ENCODE results near the gene SYT14. TPM values are rescaled to one million over a fixed set of nuclear protein-coding genes. Genes with fewer than 3 reads are reported as not detected.
"Not testable (repeated sequence)": the region's sequence is repeated elsewhere in the genome, so short reads cannot be mapped to it uniquely, and the experiment has no call there.

Gene SYT14
- total RNA-seq, 1 donor from 2014 or later: 0.03 TPM

GRCh38 chr1:210021145-210021860 lies 83.3 kb downstream of the SYT14 start:
- intact Hi-C loops (cut with DNase I): no loop called here
- no peak for DNase-seq (ENCODE audit: low spot score)

- DNase-seq (ENCODE audit: low spot score): no peak
- intact Hi-C loops (cut with DNase I): no loop called here
Measured at GRCh38 chr1:210022044-210022443, 84.0 kb downstream of the SYT14 start.

GRCh38 chr1:210024282-210024681 lies 86.3 kb downstream of the SYT14 start:
- intact Hi-C loops (cut with DNase I): no loop called here
- DNase-seq (ENCODE audit: low spot score): no peak

- no peak for DNase-seq (ENCODE audit: low spot score)
- intact Hi-C loops (cut with DNase I): no loop called here
Measured at GRCh38 chr1:210024996-210025395, 87.0 kb downstream of the SYT14 start.

- intact Hi-C loops (cut with DNase I): no loop called here
- no peak for DNase-seq (ENCODE audit: low spot score)
Measured at GRCh38 chr1:210025870-210026269, 87.9 kb downstream of the SYT14 start.

DNA sequence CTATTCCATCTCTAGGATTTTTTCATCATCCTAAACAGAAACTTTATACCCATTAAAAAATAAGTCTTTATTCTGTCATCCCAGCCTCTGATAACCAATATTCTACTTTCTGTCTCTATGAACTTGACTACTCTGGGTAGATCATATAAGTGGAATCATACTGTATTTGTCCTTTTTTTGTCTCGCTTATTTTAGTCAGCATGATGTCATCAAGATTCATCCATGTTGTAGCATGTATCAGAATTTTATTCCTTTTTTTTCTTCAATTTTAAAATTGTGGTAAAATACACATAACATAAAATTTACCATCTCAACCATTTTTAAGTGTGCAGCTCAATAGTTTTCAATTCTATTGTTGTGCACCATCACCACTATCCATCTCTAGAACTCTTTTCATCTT lies 90.0 kb downstream of the SYT14 start:
- intact Hi-C loops (cut with DNase I): no loop called here
- no peak for DNase-seq (ENCODE audit: low spot score)

GRCh38 chr1:210031473-210031872 lies 93.5 kb downstream of the SYT14 start:
- intact Hi-C loops (cut with DNase I): no loop called here
- DNase-seq (ENCODE audit: low spot score): no peak

GRCh38 chr1:210043058-210043457 lies 105.0 kb downstream of the SYT14 start:
- DNase-seq (ENCODE audit: low spot score): no peak
- intact Hi-C loops (cut with DNase I): no loop called here

DNA sequence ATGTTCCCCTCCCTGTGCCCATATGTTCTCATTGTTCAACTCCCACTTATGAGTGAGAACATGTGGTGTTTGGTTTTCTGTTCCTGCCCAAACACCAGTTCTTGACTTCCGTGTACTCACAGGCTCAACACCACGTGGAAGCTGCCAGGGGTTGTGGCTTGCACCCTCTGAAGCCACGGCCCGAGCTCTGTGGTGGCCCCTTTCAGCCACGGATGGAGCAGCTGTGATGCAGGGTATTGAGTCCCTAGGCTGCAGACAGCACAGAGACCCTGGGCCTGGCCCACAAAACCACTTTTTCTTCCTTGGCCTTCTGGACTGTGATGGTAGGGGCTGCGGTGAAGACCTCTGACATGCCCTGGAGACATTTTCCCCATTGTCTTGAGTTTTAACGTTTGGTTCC lies 111.6 kb downstream of the SYT14 start:
- intact Hi-C loops (cut with DNase I): no loop called here
- no peak for DNase-seq (ENCODE audit: low spot score)

- intact Hi-C loops (cut with DNase I); DNase-seq (ENCODE audit: low spot score): not testable (repeated sequence)
Measured at GRCh38 chr1:210050491-210050890, 112.5 kb downstream of the SYT14 start.

GRCh38 chr1:210053126-210053525 lies 115.1 kb downstream of the SYT14 start:
- intact Hi-C loops (cut with DNase I): no loop called here
- DNase-seq (ENCODE audit: low spot score): no peak

GRCh38 chr1:210057593-210057992 lies 119.6 kb downstream of the SYT14 start:
- intact Hi-C loops (cut with DNase I): no loop called here
- DNase-seq (ENCODE audit: low spot score): no peak

DNA sequence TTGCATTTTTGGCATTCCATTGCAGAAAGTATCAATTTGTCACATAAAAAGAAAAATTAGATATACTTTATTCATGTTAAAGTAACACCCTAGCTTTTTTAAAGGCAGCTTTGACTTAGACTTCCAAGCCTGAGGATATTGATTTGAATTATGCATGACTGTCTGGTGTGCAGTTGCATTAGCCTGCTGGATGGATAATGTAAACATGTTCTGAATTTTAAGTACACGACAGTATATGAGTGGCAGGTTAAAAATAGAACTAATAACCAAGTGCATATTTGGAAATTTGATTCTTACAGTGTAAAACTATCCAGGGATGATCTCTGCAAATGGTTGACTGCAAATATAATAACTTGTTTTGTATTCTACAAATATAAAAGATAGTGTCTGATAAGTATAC lies 124.0 kb downstream of the SYT14 start:
- intact Hi-C loops (cut with DNase I): no loop called here
- DNase-seq (ENCODE audit: low spot score): no peak

- intact Hi-C loops (cut with DNase I): no loop called here
Measured at GRCh38 chr1:210070531-210070930, 132.5 kb downstream of the SYT14 start.

DNA sequence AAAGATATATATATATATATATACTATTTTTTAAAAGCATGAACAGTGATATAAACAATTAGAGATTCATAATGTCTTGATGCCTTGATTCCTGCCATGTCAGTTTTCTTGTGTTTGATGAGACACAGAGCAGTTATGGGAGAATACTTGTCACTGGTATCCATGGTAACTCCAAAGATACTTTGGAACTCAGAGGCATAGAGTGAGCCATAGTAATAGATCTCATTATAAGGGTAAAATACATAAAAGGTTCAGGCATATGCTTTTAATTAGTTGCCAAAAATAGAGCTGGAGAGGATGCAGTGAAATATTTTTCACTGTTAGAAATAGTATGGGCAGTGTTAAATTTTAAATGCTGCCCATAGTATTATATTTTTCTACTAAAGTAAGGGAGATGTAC lies 134.1 kb downstream of the SYT14 start:
- no peak for DNase-seq (ENCODE audit: low spot score)
- intact Hi-C loops (cut with DNase I): no loop called here

More at GRCh38 chr1:210070531-210070930, 132.5 kb downstream of the SYT14 start:
- DNase-seq (ENCODE audit: low spot score): no peak

DNA sequence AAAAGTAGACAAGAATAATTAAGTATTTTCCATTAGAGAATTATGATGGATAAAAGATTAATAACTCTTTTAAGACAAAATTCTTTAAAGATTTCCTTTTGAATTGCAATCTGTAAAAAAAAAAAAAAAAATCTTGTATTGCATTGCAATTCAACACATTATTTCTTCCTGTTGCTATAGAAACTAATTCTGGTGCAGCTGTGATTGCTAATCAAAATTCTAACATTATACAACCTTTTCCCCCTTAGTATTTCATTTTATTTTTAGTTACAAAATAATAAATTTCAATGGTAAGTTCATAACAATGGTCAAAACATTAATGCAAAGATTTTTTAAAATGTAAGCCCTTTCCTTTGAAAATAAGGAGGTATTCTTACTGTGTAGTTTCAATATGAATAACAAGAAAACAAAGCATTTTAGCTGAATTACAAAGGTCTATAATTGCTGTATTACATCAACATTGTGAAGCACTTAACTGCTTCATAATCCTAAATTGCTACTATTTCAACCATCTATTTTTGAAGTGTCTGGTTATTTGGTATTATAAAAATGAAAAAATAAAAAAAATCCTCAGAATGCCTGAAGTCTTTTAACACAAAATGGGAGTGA lies 135.0 kb downstream of the SYT14 start:
- intact Hi-C loops (cut with DNase I): no loop called here
- DNase-seq (ENCODE audit: low spot score): no peak

DNA sequence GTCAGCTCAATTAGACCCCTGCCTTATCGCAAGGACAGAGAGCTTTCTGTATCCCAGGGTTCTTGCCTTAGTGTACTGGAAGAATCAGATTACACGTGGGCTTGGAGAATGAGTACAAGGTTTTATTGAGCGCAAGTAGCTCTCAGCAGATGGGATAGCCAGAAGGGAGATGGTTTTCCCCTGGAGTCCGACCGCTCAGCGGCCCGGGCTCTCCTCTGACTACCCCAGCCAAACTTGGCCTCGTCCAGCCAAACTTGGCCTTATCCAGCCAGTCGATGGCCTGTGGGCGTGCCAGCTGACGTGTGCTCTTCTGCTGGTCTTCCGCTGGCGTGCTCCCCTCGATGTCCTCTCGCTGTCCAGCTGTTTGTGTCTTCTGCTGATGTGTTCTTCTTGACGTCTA lies 136.9 kb downstream of the SYT14 start:
- DNase-seq (ENCODE audit: low spot score): no peak
- intact Hi-C loops (cut with DNase I): no loop called here

- intact Hi-C loops (cut with DNase I): no loop called here
- no peak for DNase-seq (ENCODE audit: low spot score)
Measured at GRCh38 chr1:210076620-210077019, 138.6 kb downstream of the SYT14 start.

DNA sequence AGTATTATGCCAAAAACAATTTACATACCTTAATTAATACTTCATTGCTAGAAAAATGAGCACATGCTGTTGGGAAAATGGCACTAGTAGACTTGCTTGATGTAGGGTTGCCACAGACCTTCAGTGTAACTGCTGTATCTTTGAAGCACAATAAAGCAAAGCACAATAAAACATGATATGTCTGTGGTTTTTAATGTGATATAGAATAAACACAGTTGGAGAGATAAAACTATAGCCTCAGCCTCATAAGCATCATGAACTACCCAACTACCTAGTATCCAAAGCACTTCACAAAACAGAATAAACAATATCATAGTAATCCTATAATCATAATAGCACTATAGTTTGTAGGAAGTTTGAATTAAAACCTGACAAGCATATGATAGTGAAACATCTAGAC lies 143.5 kb downstream of the SYT14 start:
- no peak for DNase-seq (ENCODE audit: low spot score)
- intact Hi-C loops (cut with DNase I): no loop called here

- intact Hi-C loops (cut with DNase I): no loop called here
- DNase-seq (ENCODE audit: low spot score): no peak
Measured at GRCh38 chr1:210085359-210085758, 147.3 kb downstream of the SYT14 start.

GRCh38 chr1:210087058-210087457 lies 149.0 kb downstream of the SYT14 start:
- DNase-seq (ENCODE audit: low spot score): no peak
- intact Hi-C loops (cut with DNase I): no loop called here

DNA sequence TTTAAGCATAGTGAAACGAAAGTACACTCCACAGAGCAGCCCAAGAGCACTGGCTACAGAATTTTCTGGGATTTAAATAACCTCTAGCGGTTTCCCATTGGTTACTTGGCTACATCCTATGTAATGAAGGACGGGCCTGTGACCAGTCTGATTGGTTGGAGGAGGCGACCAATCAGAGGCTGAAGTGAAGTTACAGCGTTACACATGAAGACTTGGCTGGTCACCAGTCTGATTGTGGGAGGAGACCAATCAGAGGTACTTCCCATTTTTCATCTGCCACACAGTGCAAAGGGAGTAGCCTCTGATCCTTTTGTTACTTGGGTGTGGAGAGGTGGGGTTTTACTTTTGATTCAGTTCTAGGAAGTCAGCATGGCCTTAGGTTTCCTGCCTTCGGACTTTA lies 151.8 kb downstream of the SYT14 start:
- DNase-seq (ENCODE audit: low spot score): no peak
- intact Hi-C loops (cut with DNase I): no loop called here

Data from cardiac septum (tissue), 1 donor.